Upper lobe of left lung (tissue), 6 donors: ENCODE measurements around the gene TBL1XR1. TPM values are rescaled to one million over a fixed set of nuclear protein-coding genes. Genes with fewer than 3 reads are reported as not detected.

ENCODE experiments used
- ATAC-seq, 2 donors: fragments of 200-7000 bp; cut with Tn5 transposase; one replicate each; pipeline ENCODE4 v1.9.1; 2022; ENCODE audit warnings: mild to moderate bottlenecking in 2 of 2, moderate library complexity in 2 of 2; ENCODE audit not compliant: low FRiP score in 2 of 2
- DNase-seq, 2 donors: peaks; one replicate each; pipeline ENCODE4 v3.0.0-alpha.2; 2019 to 2020
- H3K27ac ChIP-seq, 4 donors: fragments of 200-600 bp; sonication (generic); one replicate each; pipeline ENCODE4 v1.5.1; 2016 to 2019
- H3K27me3 ChIP-seq, 4 donors: fragments of 200-600 bp; sonication (generic); one replicate each; pipeline ENCODE4 v1.5.1; 2017 to 2019
- H3K36me3 ChIP-seq, 4 donors: fragments of 200-600 bp; sonication (generic); one replicate each; pipeline ENCODE4 v1.5.1; 2016 to 2019
- H3K4me1 ChIP-seq, 4 donors: fragments of 200-600 bp; sonication (generic); one replicate each; pipeline ENCODE4 v1.5.1; 2018 to 2019
- H3K4me3 ChIP-seq, 4 donors: fragments of 200-600 bp; sonication (generic); one replicate each; pipeline ENCODE4 v1.5.1; 2017 to 2019; ENCODE audit warnings: mild to moderate bottlenecking in 2 of 4, moderate library complexity in 1 of 4
- H3K9me3 ChIP-seq, 4 donors: fragments of 200-600 bp; sonication (generic); one replicate each; pipeline ENCODE4 v1.5.1; 2018 to 2019
- CTCF ChIP-seq, 6 experiments: fragments of 450-650 bp in 4 of 6; fragments of 200-600 bp in 2 of 6; sonication (generic) in 2 of 6; IDR thresholded peaks; one replicate each; pipeline ENCODE4 v1.5.1; 2016 to 2019; ENCODE audit warnings: antibody characterized with exemption in 6 of 6
- EP300 ChIP-seq, 4 donors: sonication (generic); formaldehyde crosslinking; IDR thresholded peaks; one replicate each; pipeline ENCODE4 v1.5.1; 2017; ENCODE audit warnings: antibody characterized with exemption in 4 of 4, control low read depth in 2 of 4
- POLR2A ChIP-seq, 4 donors: fragments of 450-650 bp; IDR thresholded peaks; one replicate each; pipeline ENCODE4 v1.5.1; 2016 to 2017; ENCODE audit warnings: antibody characterized with exemption in 4 of 4, mild to moderate bottlenecking in 2 of 4
- POLR2AphosphoS5 ChIP-seq, 2 donors: sonication (generic); formaldehyde crosslinking; IDR thresholded peaks; one replicate each; pipeline ENCODE4 v1.5.1; 2017; ENCODE audit warnings: antibody characterized with exemption in 2 of 2
- WGBS, 2 donors: methylation state at CpG; one replicate each; pipeline ENCODE4 v1.1.5; 2017 to 2018; 5-methylcytosine and 5-hydroxymethylcytosine counted together
- total RNA-seq, 6 donors: library from RNA; depleted of rRNA in 4 of 6; stranded (reverse); fragments of >200 nt in 4 of 6; gene quantifications; one replicate each; pipeline versions ENCODE4 v1.1.0 to v1.2.1, GENCODE V29; 2016 to 2021
- donor health status: DM: no; HTN: no; CAD: no; lungs with moderate emphysema.
- donor health status: DM: no; HTN: yes; CAD: no; lungs with severe emphysema.

The TBL1XR1 gene
- total RNA-seq, 6 donors from 2014 or later = 46.1 to 156 (median 86.6) TPM

- no peaks in the 10 kb centered on the region for H3K36me3 ChIP-seq
- H3K27ac ChIP-seq = no peak overlapping the region
- H3K9me3 ChIP-seq = no peaks in the 10 kb centered on the region
- DNase-seq (no peak), ATAC-seq (peak in 1 of 2 donors; percentile 62)
- peaks cover 8 to 28% (median 16%) of the 10 kb centered on the region in 4 donors for H3K4me1 ChIP-seq
- H3K4me3 ChIP-seq = no peak overlapping the region
- 60% methylated on average over 8 of the region's 8 CpGs for WGBS, 2 donors
- no peaks in the 10 kb centered on the region for H3K27me3 ChIP-seq
- TF ChIP-seq POLR2A (IDR thresholded peaks at IDR 0.05) = no peak
- TF ChIP-seq POLR2AphosphoS5 (IDR thresholded peaks at IDR 0.05) = no peak
- TF ChIP-seq EP300 (IDR thresholded peaks at IDR 0.05) = no peak
- no peak for TF ChIP-seq CTCF (IDR thresholded peaks at IDR 0.05)
Observed at GRCh38 chr3:177133860-177134815, 63.1 kb downstream of the TBL1XR1 start.

GRCh38 chr3:177131927-177132636, 65.2 kb downstream of the TBL1XR1 start:
- no peak for TF ChIP-seq EP300 (IDR thresholded peaks at IDR 0.05)
- no peak for TF ChIP-seq POLR2AphosphoS5 (IDR thresholded peaks at IDR 0.05)
- TF ChIP-seq POLR2A (IDR thresholded peaks at IDR 0.05) = no peak
- TF ChIP-seq CTCF (IDR thresholded peaks at IDR 0.05) = no peak
- H3K9me3 ChIP-seq = no peaks in the 10 kb centered on the region
- 64 to 77% methylated on average over 6 of the region's 6 CpGs for WGBS, 2 donors
- DNase-seq = no peak
- no peak for ATAC-seq
- H3K27ac ChIP-seq = no peak overlapping the region
- H3K4me1 ChIP-seq = peaks cover 8 to 31% (median 20%) of the 10 kb centered on the region in 4 donors
- H3K27me3 ChIP-seq = no peaks in the 10 kb centered on the region
- no peak overlapping the region for H3K4me3 ChIP-seq
- no peaks in the 10 kb centered on the region for H3K36me3 ChIP-seq

GRCh38 chr3:177127008-177127407, 70.3 kb downstream of the TBL1XR1 start:
- H3K27me3 ChIP-seq = no peaks in the 10 kb centered on the region
- H3K4me3 ChIP-seq = no peak overlapping the region
- DNase-seq = no peak
- H3K27ac ChIP-seq = no peak overlapping the region
- 87 to 89% methylated on average over 2 of the region's 2 CpGs for WGBS, 2 donors
- TF ChIP-seq EP300 (IDR thresholded peaks at IDR 0.05) = no peak
- TF ChIP-seq CTCF (IDR thresholded peaks at IDR 0.05) = no peak
- no peak for TF ChIP-seq POLR2AphosphoS5 (IDR thresholded peaks at IDR 0.05)
- TF ChIP-seq POLR2A (IDR thresholded peaks at IDR 0.05) = no peak
- peaks cover 5 to 25% (median 9%) of the 10 kb centered on the region in 4 donors for H3K4me1 ChIP-seq
- no peaks in the 10 kb centered on the region for H3K36me3 ChIP-seq
- H3K9me3 ChIP-seq = no peaks in the 10 kb centered on the region
- no peak for ATAC-seq

GRCh38 chr3:177126015-177126773, 71.1 kb downstream of the TBL1XR1 start:
- ATAC-seq (peak in 1 of 2 donors; percentile 61), DNase-seq (no peak)
- 67 to 73% methylated on average over 3 of the region's 3 CpGs for WGBS, 2 donors

More at GRCh38 chr3:177126015-177126773, 71.1 kb downstream of the TBL1XR1 start:
- no peak for TF ChIP-seq EP300 (IDR thresholded peaks at IDR 0.05)
- TF ChIP-seq POLR2A (IDR thresholded peaks at IDR 0.05) = no peak
- no peak for TF ChIP-seq CTCF (IDR thresholded peaks at IDR 0.05)
- TF ChIP-seq POLR2AphosphoS5 (IDR thresholded peaks at IDR 0.05) = no peak
- H3K9me3 ChIP-seq = no peaks in the 10 kb centered on the region
- no peaks in the 10 kb centered on the region for H3K27me3 ChIP-seq
- H3K4me3 ChIP-seq = no peak overlapping the region
- no peak overlapping the region for H3K27ac ChIP-seq
- H3K4me1 ChIP-seq = peaks cover 5 to 31% (median 9%) of the 10 kb centered on the region in 4 donors
- H3K36me3 ChIP-seq = no peaks in the 10 kb centered on the region
